Measurements from ENCODE around the gene GAPVD1. TPM values are rescaled to one million over a fixed set of nuclear protein-coding genes. Genes with fewer than 3 reads are reported as not detected.
A peak's percentile ranks its signal among the peaks of the same experiment; 100 is the strongest.

Gene GAPVD1
- total RNA-seq, 1 experiment from 2014 or later, result 39.5 TPM

DNA sequence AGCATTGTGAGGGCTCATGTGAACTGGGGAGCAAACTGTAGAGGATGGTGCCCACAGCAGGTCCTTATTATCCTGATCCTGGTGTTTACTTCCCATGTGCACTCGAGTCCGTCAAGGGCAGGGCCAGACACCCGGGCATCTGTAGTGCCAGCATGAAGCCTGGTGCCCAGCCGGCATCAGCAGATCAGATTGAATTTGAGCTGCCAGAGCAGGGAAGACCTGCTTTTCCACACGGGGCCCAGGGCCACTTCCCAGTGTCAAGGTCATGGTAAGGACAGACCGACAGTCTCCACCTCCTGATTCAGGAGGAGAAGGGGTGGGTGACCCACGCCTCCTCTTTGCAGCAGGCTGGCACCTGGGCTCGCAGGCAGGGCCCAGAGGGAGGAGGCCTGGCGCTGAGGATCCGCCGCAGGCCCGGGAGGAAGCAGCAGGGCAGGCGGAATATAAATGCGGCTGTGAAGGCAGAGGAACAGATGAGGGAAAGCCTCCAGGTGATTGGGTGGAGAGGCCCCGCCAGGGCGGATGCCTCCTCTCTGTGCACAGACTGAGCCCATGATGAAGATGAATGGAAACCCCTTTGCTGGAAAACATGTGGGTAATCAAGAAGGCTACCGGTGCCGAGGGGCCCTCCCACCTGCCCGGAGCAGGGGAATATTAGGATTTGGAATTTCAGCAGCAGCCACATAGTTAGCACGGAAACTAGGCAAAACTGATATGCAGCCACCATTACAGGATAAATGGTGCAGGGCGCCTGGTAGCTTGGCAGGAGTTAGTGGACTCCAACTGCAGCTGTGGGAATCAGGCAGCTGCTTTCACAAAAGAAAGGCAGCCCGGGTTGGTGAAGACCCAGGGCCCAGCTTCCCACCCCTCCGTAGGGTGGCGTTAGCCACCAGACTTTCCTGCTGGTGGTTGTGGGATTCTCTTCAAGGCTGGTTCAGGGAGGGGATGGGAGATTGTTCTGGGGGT is 114.9 kb downstream of the GAPVD1 start:
- H3K4ac ChIP-seq (ENCODE audit: low read depth, low read length), result no peak overlapping the region
- no CpG with 5 or more reads among the region's 24 CpGs for WGBS (ENCODE audit: extremely low coverage, insufficient read length, low lambda C conversion rate)
- 0 out of 2 replicates have a peak, but pooled peaks cover 3% of the 10 kb centered on the region for H3K4me1 ChIP-seq (ENCODE audit: insufficient read depth, low read length)
- H3K23me2 ChIP-seq (ENCODE audit: insufficient read length, low read depth, low read length, poor library complexity, severe bottlenecking), result peaks cover 2% of the 10 kb centered on the region
- no peaks in the 10 kb centered on the region for H3K27me3 ChIP-seq (ENCODE audit: insufficient read depth, low read length)
- H3T11ph ChIP-seq (ENCODE audit: low read length), result no peak overlapping the region
- H2AK5ac ChIP-seq (ENCODE audit: insufficient read length, low read length), result no peak overlapping the region
- H4K5ac ChIP-seq (ENCODE audit: insufficient read length, low read depth, low read length), result no peak overlapping the region
- H3K9me3 Mint-ChIP-seq, result no peaks in the 10 kb centered on the region
- H4K91ac ChIP-seq (ENCODE audit: insufficient read length, low read depth, low read length), result no peak overlapping the region
- H3K9ac ChIP-seq (ENCODE audit: extremely low read depth, insufficient read length, low read length), result no peak overlapping the region
- H3K4me1 Mint-ChIP-seq, result peaks cover 9 to 13% of the 10 kb centered on the region in 2 experiments
- no peak overlapping the region for H2AFZ ChIP-seq (ENCODE audit: low read length)
- no peak overlapping the region for H2BK5ac ChIP-seq (ENCODE audit: insufficient read length, low read length)
- H2BK120ac ChIP-seq (ENCODE audit: low read depth, low read length, poor library complexity, severe bottlenecking), result no peak overlapping the region
- H3K56ac ChIP-seq (ENCODE audit: insufficient read length, low read depth, low read length), result no peak overlapping the region
- H3K27ac Mint-ChIP-seq, result peak overlapping the region in 1 of 3 experiments; percentile 93; a peak in 2 of 7 replicates
- H3K79me2 ChIP-seq (ENCODE audit: insufficient read depth, low read length), result no peaks in the 10 kb centered on the region
- no peak for TF ChIP-seq CTCF (conservative IDR thresholded peaks at IDR 0.05)
- no peak overlapping the region for H3K14ac ChIP-seq (ENCODE audit: insufficient read depth, low read length)
- H3K27me3 Mint-ChIP-seq (ENCODE audit: low read depth), result peaks cover 9% of the 10 kb centered on the region
- no peak overlapping the region for H3K18ac ChIP-seq (ENCODE audit: insufficient read length, low read depth, low read length)
- H2BK12ac ChIP-seq (ENCODE audit: insufficient read length, low read depth, low read length), result no peak overlapping the region
- H3K4me2 ChIP-seq (ENCODE audit: insufficient read depth, insufficient read length, low read length), result no peak overlapping the region
- DNase-seq, result no peak
- no peaks in the 10 kb centered on the region for H3K79me1 ChIP-seq (ENCODE audit: insufficient read depth, low read depth, low read length, poor library complexity, severe bottlenecking)
- H4K20me1 ChIP-seq (ENCODE audit: control insufficient read depth, insufficient read depth, insufficient read length), result no peaks in the 10 kb centered on the region
- no peaks in the 10 kb centered on the region for H3K36me3 Mint-ChIP-seq (ENCODE audit: insufficient read depth in 1 of 3, low read depth in 3 of 3)
- H4K8ac ChIP-seq (replicated peaks; ENCODE audit: insufficient read length, low read depth, low read length), result no peak overlapping the region
- no peak overlapping the region; a peak in 2 of 5 replicates for H3K4me3 Mint-ChIP-seq
- no peaks in the 10 kb centered on the region for H3K9me3 ChIP-seq (ENCODE audit: control insufficient read depth, low read depth, low read length)
- H3K23ac ChIP-seq (ENCODE audit: insufficient read length, low read depth, low read length), result no peak overlapping the region
- H2BK20ac ChIP-seq (ENCODE audit: low read depth, low read length, poor library complexity, severe bottlenecking), result no peak overlapping the region
- no peak overlapping the region for H3K27ac ChIP-seq (ENCODE audit: insufficient read length, low read depth, low read length)
- H2BK15ac ChIP-seq (ENCODE audit: low read depth, low read length), result no peak overlapping the region

Data from H9 (cell line).